Measurements from ENCODE around the gene KLK3. TPM values are rescaled to one million over a fixed set of nuclear protein-coding genes. Genes with fewer than 3 reads are reported as not detected.

KLK3 gene
- total and polyA plus RNA-seq, 2 experiments from 2014 or later = 0.19 TPM; not detected in 1

- H3K27me3 ChIP-seq (ENCODE audit: insufficient read depth) = no peaks in the 10 kb centered on the region
Measured at GRCh38 chr19:50858886-50859285, 4.2 kb downstream of the KLK3 start.

GRCh38 chr19:50859849-50860248, 5.1 kb downstream of the KLK3 start:
- no peaks in the 10 kb centered on the region for H3K27me3 ChIP-seq (ENCODE audit: insufficient read depth)
- H3K79me2 ChIP-seq (replicated peaks; ENCODE audit: insufficient read depth) = no peaks in the 10 kb centered on the region
- ATAC-seq = no peak
- H3K4me2 ChIP-seq = no peak overlapping the region
- H3K36me3 ChIP-seq (ENCODE audit: insufficient read depth) = no peaks in the 10 kb centered on the region
- peaks cover 89% of the 10 kb centered on the region for H3K9me3 Mint-ChIP-seq
- H2AFZ ChIP-seq = no peak overlapping the region
- peaks cover 13% of the 10 kb centered on the region for H3K27me3 Mint-ChIP-seq (ENCODE audit: insufficient read depth, low read depth, poor library complexity)
- no peak for DNase-seq (ENCODE audit: low spot score)
- H3K4me3 Mint-ChIP-seq = no peak overlapping the region; the same call in 2 of the 3 replicates
- H3K36me3 Mint-ChIP-seq (ENCODE audit: low read depth) = peaks cover 32% of the 10 kb centered on the region
- no peak overlapping the region for H3K27ac Mint-ChIP-seq
- H3F3A ChIP-seq (replicated peaks; ENCODE audit: low read depth) = no peaks in the 10 kb centered on the region
- H3K4me3 ChIP-seq = no peak overlapping the region
- H3K4me1 Mint-ChIP-seq = no peaks in the 10 kb centered on the region; the same call in 2 of the 3 replicates
- TF ChIP-seq POLR2AphosphoS5 (IDR thresholded peaks at IDR 0.05; ENCODE audit: low read depth) = no peak
- H3K9me2 ChIP-seq (ENCODE audit: insufficient read depth) = no peaks in the 10 kb centered on the region
- H4K20me1 ChIP-seq (replicated peaks; ENCODE audit: insufficient read depth) = no peaks in the 10 kb centered on the region
- peaks cover 12% of the 10 kb centered on the region for H3K4me1 ChIP-seq (ENCODE audit: insufficient read depth)
- no peak overlapping the region for H3K27ac ChIP-seq (ENCODE audit: low read depth)

More at GRCh38 chr19:50858886-50859285, 4.2 kb downstream of the KLK3 start:
- 0 out of 2 replicates have a peak overlapping the region, but pooled peaks have one; percentile 63 for H2AFZ ChIP-seq
- H4K20me1 ChIP-seq (replicated peaks; ENCODE audit: insufficient read depth) = no peaks in the 10 kb centered on the region
- H3K27me3 Mint-ChIP-seq (ENCODE audit: insufficient read depth, low read depth, poor library complexity) = peaks cover 13% of the 10 kb centered on the region
- H3K4me2 ChIP-seq = peak overlapping the region; percentile 57; the same call in 1 of the 2 replicates
- H3K4me3 ChIP-seq = no peak overlapping the region
- ATAC-seq = peak; percentile 89
- no peaks in the 10 kb centered on the region for H3K79me2 ChIP-seq (replicated peaks; ENCODE audit: insufficient read depth)
- TF ChIP-seq NANOG (IDR thresholded peaks at IDR 0.05; ENCODE audit: borderline replicate concordance) = no peak
- TF ChIP-seq CTCF (conservative IDR thresholded peaks at IDR 0.05; ENCODE audit: low read depth in 2 of 2) = 0 out of 4 replicates have a peak, but pooled peaks of 1 of the 2 experiments have one; percentile 0
- peaks cover 89% of the 10 kb centered on the region for H3K9me3 Mint-ChIP-seq
- no peaks in the 10 kb centered on the region for H3K36me3 ChIP-seq (ENCODE audit: insufficient read depth)
- no peaks in the 10 kb centered on the region; the same call in 2 of the 3 replicates for H3K4me1 Mint-ChIP-seq
- H3K9me2 ChIP-seq (ENCODE audit: insufficient read depth) = no peaks in the 10 kb centered on the region
- H3K27ac Mint-ChIP-seq = no peak overlapping the region
- no peaks in the 10 kb centered on the region for H3F3A ChIP-seq (replicated peaks; ENCODE audit: low read depth)
- peaks cover 37% of the 10 kb centered on the region for H3K36me3 Mint-ChIP-seq (ENCODE audit: low read depth)
- DNase-seq (ENCODE audit: low spot score) = peak; percentile 63
- H3K4me1 ChIP-seq (ENCODE audit: insufficient read depth) = peaks cover 12% of the 10 kb centered on the region
- H3K27ac ChIP-seq (ENCODE audit: low read depth) = no peak overlapping the region
- H3K4me3 Mint-ChIP-seq = no peak overlapping the region

- Histone ChIP-seq H3K79me2 (replicated peaks; ENCODE audit: insufficient read depth) (no peaks in the 10 kb centered on the region), H3K4me3 (no peak overlapping the region), H3K4me2 (no peak overlapping the region), H3K36me3 (ENCODE audit: insufficient read depth) (no peaks in the 10 kb centered on the region), H3K4me1 (ENCODE audit: insufficient read depth) (peaks cover 12% of the 10 kb centered on the region), H3K27ac (ENCODE audit: low read depth) (no peak overlapping the region), H2AFZ (no peak overlapping the region), H3K27me3 (ENCODE audit: insufficient read depth) (no peaks in the 10 kb centered on the region), H4K20me1 (replicated peaks; ENCODE audit: insufficient read depth) (no peaks in the 10 kb centered on the region), H3F3A (replicated peaks; ENCODE audit: low read depth) (no peaks in the 10 kb centered on the region), H3K9me2 (ENCODE audit: insufficient read depth) (no peaks in the 10 kb centered on the region)
- Mint-ChIP-seq H3K36me3 (ENCODE audit: low read depth) (peaks cover 23% of the 10 kb centered on the region), H3K4me3 (no peak overlapping the region), H3K27me3 (ENCODE audit: insufficient read depth, low read depth, poor library complexity) (peaks cover 9% of the 10 kb centered on the region), H3K9me3 (peaks cover 84% of the 10 kb centered on the region), H3K4me1 (no peaks in the 10 kb centered on the region; the same call in 2 of the 3 replicates), H3K27ac (no peak overlapping the region)
- ATAC-seq = no peak
- DNase-seq (ENCODE audit: low spot score) = no peak
- no peak for TF ChIP-seq POLR2AphosphoS5 (IDR thresholded peaks at IDR 0.05; ENCODE audit: low read depth)
- TF ChIP-seq STAT1 (IDR thresholded peaks at IDR 0.05; ENCODE audit: unreplicated experiment) = no peak
- TF ChIP-seq NANOG (IDR thresholded peaks at IDR 0.05; ENCODE audit: borderline replicate concordance) = no peak
- no peak for TF ChIP-seq CTCF (conservative IDR thresholded peaks at IDR 0.05; ENCODE audit: low read depth in 2 of 2)
- no peak for TF ChIP-seq ZNF331 (CRISPR knock-in tag; IDR thresholded peaks at IDR 0.05; ENCODE audit: low read depth)
- TF ChIP-seq JUNB (IDR thresholded peaks at IDR 0.05; ENCODE audit: unreplicated experiment) = no peak
- no peak for TF ChIP-seq ZNF114 (CRISPR knock-in tag; IDR thresholded peaks at IDR 0.05)
- no peak for TF ChIP-seq CREB1 (CRISPR knock-in tag; IDR thresholded peaks at IDR 0.05; ENCODE audit: low read depth)
Measured at GRCh38 chr19:50861010-50861409, 6.3 kb downstream of the KLK3 start.

Measured in GM23338 (cell line).